OCI-LY7 (cell line): ENCODE measurements around the gene TRIM73.
"Not testable (repeated sequence)": the region's sequence is repeated elsewhere in the genome, so short reads cannot be mapped to it uniquely, and the experiment has no call there.

ENCODE experiments used
- EZH2phosphoT487 ChIP-seq: fragments of 200-600 bp; sonication (generic); IDR thresholded peaks from 2 replicates; pipeline ENCODE4 v1.6.1; 2018; ENCODE audit warnings: low read depth, borderline replicate concordance, mild to moderate bottlenecking, mixed run types, antibody characterized with exemption, low read length, moderate library complexity, mixed read lengths
- TF ChIP-seq, protein P1 (sequence below): fragments of 200-600 bp; sonication (generic); conservative IDR thresholded peaks from 2 replicates; pipeline ENCODE4 v1.5.1; 2014; ENCODE audit warnings: mild to moderate bottlenecking, antibody characterized with exemption, low read length, moderate library complexity, mixed read lengths

DNA sequence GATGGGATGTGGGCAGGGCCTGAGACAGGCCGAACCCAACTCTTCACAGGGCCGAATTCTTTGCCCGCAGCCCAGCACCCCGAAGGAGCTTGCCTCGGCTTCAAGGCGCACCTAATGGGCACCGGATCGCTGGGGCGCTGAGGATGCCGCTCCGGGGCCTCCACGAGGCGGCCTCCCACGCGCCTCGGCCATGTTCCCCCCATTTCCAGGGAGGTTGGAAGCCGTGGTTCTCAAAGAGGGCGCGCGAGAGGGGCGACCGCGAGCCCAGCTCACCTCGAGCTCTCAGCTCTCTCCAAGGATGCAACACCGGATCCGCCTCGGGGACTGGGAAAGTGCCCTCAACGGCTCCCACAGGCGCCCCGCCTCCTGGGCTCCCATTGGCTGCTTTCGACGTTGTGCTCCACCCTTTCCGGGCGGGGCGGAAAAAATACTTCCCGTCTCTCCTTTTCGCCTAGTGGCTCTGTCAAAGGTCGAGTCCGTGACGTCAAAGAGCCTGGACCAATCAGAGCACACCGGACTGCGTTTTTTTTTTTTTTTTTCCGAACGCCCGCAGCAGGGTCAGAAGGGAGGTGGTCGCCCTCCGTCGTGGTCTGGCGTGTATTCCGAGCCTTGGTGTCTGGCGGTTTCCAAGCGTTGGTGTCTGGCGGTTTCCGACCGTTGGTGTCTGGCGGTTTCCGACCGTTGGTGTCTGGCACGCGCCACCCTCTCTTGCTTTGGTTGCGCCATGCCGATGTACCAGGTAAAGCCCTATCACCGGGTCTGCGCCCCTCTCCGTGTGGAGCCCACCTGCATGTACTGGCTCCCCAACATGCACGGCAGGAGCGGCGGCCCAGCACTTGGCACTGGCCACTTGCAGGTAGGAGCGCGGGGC is 36.5 kb upstream of the TRIM73 start:
- TF ChIP-seq, protein P1, sequence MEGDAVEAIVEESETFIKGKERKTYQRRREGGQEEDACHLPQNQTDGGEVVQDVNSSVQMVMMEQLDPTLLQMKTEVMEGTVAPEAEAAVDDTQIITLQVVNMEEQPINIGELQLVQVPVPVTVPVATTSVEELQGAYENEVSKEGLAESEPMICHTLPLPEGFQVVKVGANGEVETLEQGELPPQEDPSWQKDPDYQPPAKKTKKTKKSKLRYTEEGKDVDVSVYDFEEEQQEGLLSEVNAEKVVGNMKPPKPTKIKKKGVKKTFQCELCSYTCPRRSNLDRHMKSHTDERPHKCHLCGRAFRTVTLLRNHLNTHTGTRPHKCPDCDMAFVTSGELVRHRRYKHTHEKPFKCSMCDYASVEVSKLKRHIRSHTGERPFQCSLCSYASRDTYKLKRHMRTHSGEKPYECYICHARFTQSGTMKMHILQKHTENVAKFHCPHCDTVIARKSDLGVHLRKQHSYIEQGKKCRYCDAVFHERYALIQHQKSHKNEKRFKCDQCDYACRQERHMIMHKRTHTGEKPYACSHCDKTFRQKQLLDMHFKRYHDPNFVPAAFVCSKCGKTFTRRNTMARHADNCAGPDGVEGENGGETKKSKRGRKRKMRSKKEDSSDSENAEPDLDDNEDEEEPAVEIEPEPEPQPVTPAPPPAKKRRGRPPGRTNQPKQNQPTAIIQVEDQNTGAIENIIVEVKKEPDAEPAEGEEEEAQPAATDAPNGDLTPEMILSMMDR = not testable (repeated sequence)
- not testable (repeated sequence) for TF ChIP-seq EZH2phosphoT487
